Measurements from ENCODE around the gene TRIM27. TPM values are rescaled to one million over a fixed set of nuclear protein-coding genes. Genes with fewer than 3 reads are reported as not detected.
"Not testable (repeated sequence)": the region's sequence is repeated elsewhere in the genome, so short reads cannot be mapped to it uniquely, and the experiment has no call there.

The TRIM27 gene
- total RNA-seq, 1 donor from 2014 or later = 53.5 TPM

DNA sequence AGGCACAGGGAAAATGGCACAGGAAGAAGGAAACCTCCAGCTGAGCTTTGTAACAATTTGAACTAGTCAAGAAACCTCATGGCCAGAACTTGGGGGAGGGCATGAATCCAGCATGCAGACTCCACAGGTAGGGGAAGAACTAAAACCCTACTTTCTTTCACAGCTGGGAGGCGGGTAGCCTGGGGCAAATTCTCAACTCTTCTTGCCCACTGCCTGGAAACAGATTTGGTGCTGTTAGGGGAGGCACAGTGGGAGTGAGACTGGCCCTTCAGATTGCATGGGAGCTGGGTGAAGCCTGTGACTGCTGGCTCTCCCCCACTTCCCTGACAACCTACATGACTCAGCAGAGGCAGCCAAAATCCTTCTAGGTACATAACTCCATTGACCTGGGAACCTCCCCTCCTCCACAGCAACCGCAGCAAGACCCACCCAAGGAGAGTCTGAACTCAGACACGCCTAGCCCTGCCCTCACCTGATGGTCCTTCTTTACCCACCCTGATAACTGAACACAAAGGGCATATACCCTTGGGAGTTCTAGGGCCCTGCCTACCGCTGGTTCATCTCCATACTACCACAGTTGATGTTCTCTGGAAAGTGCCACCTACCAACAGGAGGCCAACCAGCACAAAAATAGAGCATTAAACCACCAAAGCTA is 37.2 kb upstream of the TRIM27 start:
- DNase-seq (ENCODE audit: low spot score) = no peak
- peaks cover 4% of the 10 kb centered on the region for H3K9me3 Mint-ChIP-seq (ENCODE audit: low read depth)
- H3K27me3 Mint-ChIP-seq (ENCODE audit: low read depth) = peaks cover 15% of the 10 kb centered on the region
- TF ChIP-seq, protein P1, sequence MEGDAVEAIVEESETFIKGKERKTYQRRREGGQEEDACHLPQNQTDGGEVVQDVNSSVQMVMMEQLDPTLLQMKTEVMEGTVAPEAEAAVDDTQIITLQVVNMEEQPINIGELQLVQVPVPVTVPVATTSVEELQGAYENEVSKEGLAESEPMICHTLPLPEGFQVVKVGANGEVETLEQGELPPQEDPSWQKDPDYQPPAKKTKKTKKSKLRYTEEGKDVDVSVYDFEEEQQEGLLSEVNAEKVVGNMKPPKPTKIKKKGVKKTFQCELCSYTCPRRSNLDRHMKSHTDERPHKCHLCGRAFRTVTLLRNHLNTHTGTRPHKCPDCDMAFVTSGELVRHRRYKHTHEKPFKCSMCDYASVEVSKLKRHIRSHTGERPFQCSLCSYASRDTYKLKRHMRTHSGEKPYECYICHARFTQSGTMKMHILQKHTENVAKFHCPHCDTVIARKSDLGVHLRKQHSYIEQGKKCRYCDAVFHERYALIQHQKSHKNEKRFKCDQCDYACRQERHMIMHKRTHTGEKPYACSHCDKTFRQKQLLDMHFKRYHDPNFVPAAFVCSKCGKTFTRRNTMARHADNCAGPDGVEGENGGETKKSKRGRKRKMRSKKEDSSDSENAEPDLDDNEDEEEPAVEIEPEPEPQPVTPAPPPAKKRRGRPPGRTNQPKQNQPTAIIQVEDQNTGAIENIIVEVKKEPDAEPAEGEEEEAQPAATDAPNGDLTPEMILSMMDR (IDR thresholded peaks at IDR 0.05) = no peak
- no peaks in the 10 kb centered on the region for H3K4me1 Mint-ChIP-seq (ENCODE audit: low read depth)
- no peak overlapping the region for H3K27ac Mint-ChIP-seq (ENCODE audit: unreplicated experiment)
- H3K4me3 Mint-ChIP-seq (ENCODE audit: unreplicated experiment) = no peak overlapping the region
- no peaks in the 10 kb centered on the region for H3K36me3 Mint-ChIP-seq (ENCODE audit: low read depth)

DNA sequence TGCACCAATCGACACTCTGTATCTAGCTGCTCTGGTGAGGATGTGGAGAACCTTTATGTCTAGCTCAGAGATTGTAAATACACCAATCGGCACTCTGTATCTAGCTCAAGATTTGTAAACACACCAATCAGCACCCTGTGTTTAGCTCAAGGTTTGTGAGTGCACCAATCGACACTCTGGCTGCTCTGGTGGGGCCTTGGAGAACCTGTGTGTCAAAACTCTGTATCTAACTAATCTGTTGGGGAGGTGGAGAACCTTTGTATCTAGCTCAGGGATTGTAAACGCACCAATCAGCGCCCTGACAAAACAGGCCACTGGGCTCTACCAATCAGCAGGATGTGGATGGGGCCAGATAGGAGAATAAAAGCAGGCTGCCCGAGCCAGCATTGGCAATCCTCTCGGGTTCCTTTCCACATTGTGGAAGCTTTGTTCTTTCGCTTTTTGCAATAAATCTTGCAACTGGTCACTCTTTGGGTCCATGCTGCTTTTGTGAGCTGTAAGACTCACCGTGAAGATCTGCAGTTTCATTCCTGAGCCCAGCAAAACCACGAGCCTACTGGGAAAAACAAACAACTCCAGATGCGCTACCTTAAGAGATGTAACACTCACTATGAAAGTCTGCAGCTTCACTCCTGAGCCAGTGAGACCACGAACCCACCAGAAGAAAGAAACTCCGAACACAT is 34.9 kb upstream of the TRIM27 start:
- not testable (repeated sequence) for H3K4me3 Mint-ChIP-seq (ENCODE audit: unreplicated experiment); H3K27ac Mint-ChIP-seq (ENCODE audit: unreplicated experiment); H3K27me3 Mint-ChIP-seq (ENCODE audit: low read depth); H3K4me1 Mint-ChIP-seq (ENCODE audit: low read depth); H3K9me3 Mint-ChIP-seq (ENCODE audit: low read depth); DNase-seq (ENCODE audit: low spot score); H3K36me3 Mint-ChIP-seq (ENCODE audit: low read depth)

- not testable (repeated sequence) for DNase-seq (ENCODE audit: low spot score); H3K36me3 Mint-ChIP-seq (ENCODE audit: low read depth); H3K9me3 Mint-ChIP-seq (ENCODE audit: low read depth); H3K27ac Mint-ChIP-seq (ENCODE audit: unreplicated experiment); H3K27me3 Mint-ChIP-seq (ENCODE audit: low read depth); H3K4me3 Mint-ChIP-seq (ENCODE audit: unreplicated experiment)
- peaks cover 13% of the 10 kb centered on the region for H3K4me1 Mint-ChIP-seq (ENCODE audit: low read depth)
These were observed 34.1 kb upstream of the TRIM27 start for GRCh38 chr6:28957795-28958314.

- H3K36me3 Mint-ChIP-seq (ENCODE audit: low read depth) = no peaks in the 10 kb centered on the region
- H3K27ac Mint-ChIP-seq (ENCODE audit: unreplicated experiment) = no peak overlapping the region
- DNase-seq (ENCODE audit: low spot score) = no peak
- no peak overlapping the region for H3K4me3 Mint-ChIP-seq (ENCODE audit: unreplicated experiment)
- no peaks in the 10 kb centered on the region for H3K9me3 Mint-ChIP-seq (ENCODE audit: low read depth)
- peaks cover 19% of the 10 kb centered on the region for H3K4me1 Mint-ChIP-seq (ENCODE audit: low read depth)
- TF ChIP-seq, protein P1 (IDR thresholded peaks at IDR 0.05) = no peak
- H3K27me3 Mint-ChIP-seq (ENCODE audit: low read depth) = peaks cover 2% of the 10 kb centered on the region
These were observed 32.5 kb upstream of the TRIM27 start for GRCh38 chr6:28956331-28956730.

- Mint-ChIP-seq H3K4me3 (ENCODE audit: unreplicated experiment) (peak overlapping the region; percentile 88), H3K36me3 (ENCODE audit: low read depth) (no peaks in the 10 kb centered on the region), H3K27me3 (ENCODE audit: low read depth) (peaks cover 2% of the 10 kb centered on the region), H3K27ac (ENCODE audit: unreplicated experiment) (peak overlapping the region; percentile 66), H3K4me1 (ENCODE audit: low read depth) (peaks cover 24% of the 10 kb centered on the region), H3K9me3 (ENCODE audit: low read depth) (no peaks in the 10 kb centered on the region)
- TF ChIP-seq, protein P1 (IDR thresholded peaks at IDR 0.05) = no peak
- DNase-seq (ENCODE audit: low spot score) = no peak
These were observed 29.9 kb upstream of the TRIM27 start for GRCh38 chr6:28953585-28954258.

GRCh38 chr6:28953039-28953584 is 29.3 kb upstream of the TRIM27 start:
- peak overlapping the region; percentile 88 for H3K4me3 Mint-ChIP-seq (ENCODE audit: unreplicated experiment)
- no peak for DNase-seq (ENCODE audit: low spot score)
- H3K4me1 Mint-ChIP-seq (ENCODE audit: low read depth) = peaks cover 24% of the 10 kb centered on the region
- no peaks in the 10 kb centered on the region for H3K36me3 Mint-ChIP-seq (ENCODE audit: low read depth)
- H3K9me3 Mint-ChIP-seq (ENCODE audit: low read depth) = no peaks in the 10 kb centered on the region
- peak overlapping the region; percentile 66 for H3K27ac Mint-ChIP-seq (ENCODE audit: unreplicated experiment)
- H3K27me3 Mint-ChIP-seq (ENCODE audit: low read depth) = peaks cover 2% of the 10 kb centered on the region
- TF ChIP-seq, protein P1 (IDR thresholded peaks at IDR 0.05) = peak; percentile 6

DNA sequence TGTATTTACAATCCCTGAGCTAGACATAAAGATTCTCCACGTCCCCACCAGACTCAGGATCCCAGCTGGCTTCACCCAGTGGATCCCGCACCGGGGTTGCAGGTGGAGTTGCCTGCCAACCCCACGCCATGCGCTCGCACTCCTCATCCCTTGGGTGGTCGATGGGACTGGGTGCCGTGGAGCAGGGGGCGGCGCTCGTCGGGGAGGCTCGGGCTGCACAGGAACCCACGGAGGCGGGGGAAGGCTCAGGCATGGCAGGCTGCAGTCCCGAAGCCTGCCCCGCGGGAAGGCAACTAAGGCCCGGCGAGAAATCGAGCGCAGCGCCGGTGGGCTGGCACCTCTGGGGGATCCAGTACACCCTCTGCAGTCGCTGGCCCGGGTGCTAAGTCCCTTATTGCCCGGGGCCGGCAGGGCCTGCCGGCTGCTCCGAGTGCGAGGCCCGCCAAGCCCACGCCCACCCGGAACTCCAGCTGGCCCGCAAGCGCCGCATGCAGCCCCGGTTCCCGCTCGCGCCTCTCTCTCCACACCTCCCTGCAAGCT is 25.9 kb upstream of the TRIM27 start:
- H3K27ac Mint-ChIP-seq (ENCODE audit: unreplicated experiment) = not testable (repeated sequence)

More for the DNA sequence above, 25.9 kb upstream of the TRIM27 start:
- H3K9me3 Mint-ChIP-seq (ENCODE audit: low read depth); H3K36me3 Mint-ChIP-seq (ENCODE audit: low read depth); H3K27me3 Mint-ChIP-seq (ENCODE audit: low read depth); H3K4me3 Mint-ChIP-seq (ENCODE audit: unreplicated experiment); DNase-seq (ENCODE audit: low spot score): not testable (repeated sequence)
- H3K4me1 Mint-ChIP-seq (ENCODE audit: low read depth) = peaks cover 30% of the 10 kb centered on the region
